A673 (cell line): ENCODE results near the gene COL8A1. TPM values are rescaled to one million over a fixed set of nuclear protein-coding genes. Genes with fewer than 3 reads are reported as not detected.

Experiments
- BruUV-seq: library from RNA; stranded (reverse); fragments of 400-500 nt; replicated peaks from 2 replicates; lab custom pipeline; 2021; lab: Mats Ljungman, UMichigan
- CTCF ChIA-PET: fragments of 300-600 bp; sonication (Branson Sonifier 250); formaldehyde crosslinking; loops from one replicate; lab custom pipeline; 2022; ENCODE audit warnings: antibody characterized with exemption; lab: Charles Lee
- POLR2A ChIA-PET: fragments of 300-600 bp; sonication (Branson Sonifier 250); formaldehyde crosslinking; loops from one replicate; lab custom pipeline; 2022; ENCODE audit warnings: antibody characterized with exemption; ENCODE audit not compliant: low non-redundant PET; lab: Charles Lee
- DNase-seq: peaks from one replicate; pipeline ENCODE4 v3.0.0-alpha.2; 2015; ENCODE audit warnings: low spot score
- H3K27ac ChIP-seq: fragments of 200-600 bp; sonication (generic); 2 replicates; pipeline ENCODE4 v1.5.1; 2016; ENCODE audit warnings: mixed run types, low read depth, mild to moderate bottlenecking, mixed read lengths, antibody characterized with exemption, low read length; ENCODE audit not compliant: poor library complexity, severe bottlenecking
- H3K27me3 ChIP-seq: fragments of 200-600 bp; sonication (generic); replicated peaks from 2 replicates; pipeline ENCODE4 v1.6.1; 2017; ENCODE audit warnings: mixed run types, low read depth, mild to moderate bottlenecking, mixed read lengths, antibody characterized with exemption, low read length; ENCODE audit not compliant: insufficient read depth, poor library complexity
- H3K36me3 ChIP-seq: fragments of 200-600 bp; sonication (generic); 2 replicates; pipeline ENCODE4 v1.6.1; 2016; ENCODE audit warnings: mixed run types, mild to moderate bottlenecking, mixed read lengths, antibody characterized with exemption, low read length; ENCODE audit not compliant: insufficient read depth, poor library complexity, severe bottlenecking
- H3K4me1 ChIP-seq: fragments of 200-600 bp; sonication (generic); 2 replicates; pipeline ENCODE4 v1.6.1; 2017; ENCODE audit warnings: mixed run types, mild to moderate bottlenecking, mixed read lengths, antibody characterized with exemption, low read length; ENCODE audit not compliant: insufficient read depth, poor library complexity, severe bottlenecking
- H3K4me3 ChIP-seq: fragments of 200-600 bp; sonication (generic); 2 replicates; pipeline ENCODE4 v1.5.1; 2016; ENCODE audit warnings: low read depth, mixed run types, mild to moderate bottlenecking, mixed read lengths, low read length; ENCODE audit not compliant: poor library complexity, severe bottlenecking
- H3K9me3 ChIP-seq: fragments of 200-600 bp; sonication (generic); 2 replicates; pipeline ENCODE4 v1.6.1; 2016; ENCODE audit warnings: mixed run types, low read depth, mild to moderate bottlenecking, mixed read lengths, antibody characterized with exemption, low read length; ENCODE audit not compliant: poor library complexity, severe bottlenecking
- EZH2 ChIP-seq: fragments of 200-600 bp; sonication (generic); IDR thresholded peaks from 2 replicates; pipeline ENCODE4 v1.6.1; 2017; ENCODE audit warnings: borderline replicate concordance, low read depth, mild to moderate bottlenecking, mixed read lengths, antibody characterized with exemption, low read length; ENCODE audit not compliant: poor library complexity, severe bottlenecking
- intact Hi-C: fragments of 100-400 bp; cut with micrococcal nuclease; formaldehyde crosslinking; loops from one replicate; pipeline ENCODE4 v1.10.0; 2022; ENCODE audit not compliant: unreplicated experiment
- total RNA-seq: library from RNA; stranded (reverse); gene quantifications from 2 replicates; pipeline ENCODE4 v1.2.3, GENCODE V29; 2021
- TF ChIP-seq, protein P1 (sequence below): fragments of 300-800, 200-600 bp; sonication (generic); conservative IDR thresholded peaks from 2 replicates; pipeline ENCODE4 v1.5.1; 2017; ENCODE audit warnings: low read depth, mild to moderate bottlenecking, antibody characterized with exemption, low read length, moderate library complexity, mixed read lengths

The COL8A1 gene
- total RNA-seq, 1 experiment from 2014 or later, result 2.5 TPM

GRCh38 chr3:99633887-99634558, 4.4 kb upstream of the COL8A1 start:
- no peak overlapping the region for H3K27ac ChIP-seq
- BruUV-seq, result no TSS peak
- no peak for DNase-seq
- intact Hi-C loops, result no loop called here
- H3K4me1 ChIP-seq, result peaks cover 9% of the 10 kb centered on the region
- ChIA-PET CTCF (no interaction called here), POLR2A (interaction anchor here (0.6 kb wide), 1 partner anchor 11 kb away, joined by 3 read pairs; no protein-coding TSS in a partner anchor)
- H3K27me3 ChIP-seq, result no peaks in the 10 kb centered on the region
- no peak overlapping the region for H3K4me3 ChIP-seq
- TF ChIP-seq, protein P1, sequence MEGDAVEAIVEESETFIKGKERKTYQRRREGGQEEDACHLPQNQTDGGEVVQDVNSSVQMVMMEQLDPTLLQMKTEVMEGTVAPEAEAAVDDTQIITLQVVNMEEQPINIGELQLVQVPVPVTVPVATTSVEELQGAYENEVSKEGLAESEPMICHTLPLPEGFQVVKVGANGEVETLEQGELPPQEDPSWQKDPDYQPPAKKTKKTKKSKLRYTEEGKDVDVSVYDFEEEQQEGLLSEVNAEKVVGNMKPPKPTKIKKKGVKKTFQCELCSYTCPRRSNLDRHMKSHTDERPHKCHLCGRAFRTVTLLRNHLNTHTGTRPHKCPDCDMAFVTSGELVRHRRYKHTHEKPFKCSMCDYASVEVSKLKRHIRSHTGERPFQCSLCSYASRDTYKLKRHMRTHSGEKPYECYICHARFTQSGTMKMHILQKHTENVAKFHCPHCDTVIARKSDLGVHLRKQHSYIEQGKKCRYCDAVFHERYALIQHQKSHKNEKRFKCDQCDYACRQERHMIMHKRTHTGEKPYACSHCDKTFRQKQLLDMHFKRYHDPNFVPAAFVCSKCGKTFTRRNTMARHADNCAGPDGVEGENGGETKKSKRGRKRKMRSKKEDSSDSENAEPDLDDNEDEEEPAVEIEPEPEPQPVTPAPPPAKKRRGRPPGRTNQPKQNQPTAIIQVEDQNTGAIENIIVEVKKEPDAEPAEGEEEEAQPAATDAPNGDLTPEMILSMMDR, result no peak
- TF ChIP-seq EZH2, result no peak
- no peaks in the 10 kb centered on the region for H3K9me3 ChIP-seq
- H3K36me3 ChIP-seq, result no peaks in the 10 kb centered on the region

- Histone ChIP-seq H3K36me3 (no peaks in the 10 kb centered on the region), H3K27ac (no peak overlapping the region), H3K9me3 (no peaks in the 10 kb centered on the region), H3K4me1 (peaks cover 9% of the 10 kb centered on the region), H3K27me3 (no peaks in the 10 kb centered on the region), H3K4me3 (no peak overlapping the region)
- ChIA-PET CTCF (no interaction called here), POLR2A (interaction anchor here (0.6 kb wide), 1 partner anchor 10 kb away, joined by 3 read pairs; no protein-coding TSS in a partner anchor)
- intact Hi-C loops, result no loop called here
- no peak for DNase-seq
- TF ChIP-seq, protein P1, result no peak
- TF ChIP-seq EZH2, result no peak
- BruUV-seq, result no TSS peak
Measured at GRCh38 chr3:99634881-99635280, 3.5 kb upstream of the COL8A1 start.

DNA sequence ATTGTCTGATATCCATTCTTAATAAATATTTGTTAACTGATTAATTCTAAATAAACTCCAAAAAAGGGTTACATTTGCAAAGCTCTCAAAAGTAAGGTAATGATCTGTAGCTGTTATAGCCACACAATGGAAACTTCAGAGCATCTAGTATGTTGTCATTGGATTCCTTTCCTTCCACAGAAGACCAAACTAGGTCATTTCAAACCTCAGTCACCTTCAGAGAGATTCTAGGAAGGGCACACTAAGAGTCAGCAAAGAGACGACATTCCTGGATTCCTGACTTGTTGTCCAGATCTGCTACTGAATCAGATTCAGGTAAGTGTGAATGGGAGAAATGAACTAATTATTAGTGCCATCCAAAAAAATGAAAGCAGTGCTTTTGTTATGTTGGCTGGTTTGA, 3.0 kb upstream of the COL8A1 start:
- Histone ChIP-seq H3K27me3 (peaks cover 1% of the 10 kb centered on the region), H3K27ac (no peak overlapping the region), H3K9me3 (no peaks in the 10 kb centered on the region), H3K36me3 (no peaks in the 10 kb centered on the region), H3K4me1 (peaks cover 9% of the 10 kb centered on the region), H3K4me3 (no peak overlapping the region)
- ChIA-PET POLR2A (no interaction called here), CTCF (no interaction called here)
- intact Hi-C loops, result no loop called here
- no peak for TF ChIP-seq EZH2
- TF ChIP-seq, protein P1, result no peak
- BruUV-seq, result no TSS peak
- DNase-seq, result no peak
